Kidney (tissue), 14 donors: ENCODE data around the gene APBA1. TPM values are rescaled to one million over a fixed set of nuclear protein-coding genes. Genes with fewer than 3 reads are reported as not detected.

ENCODE experiments used
- DNase-seq, 5 donors: peaks; one replicate each; pipeline ENCODE4 v3.0.0-alpha.2; 2013 to 2020
- FAIRE-seq: peaks from 2 replicates; lab custom pipeline; 2012; peaks lifted over from hg19 to GRCh38; lab: Jason Lieb, UNC
- H3K27ac ChIP-seq, 2 donors: one replicate each; pipeline ENCODE4 v1.7.0; 2013; ENCODE audit warnings: low read depth in 2 of 2, low read length in 2 of 2, inconsistent platforms in 1 of 2
- H3K27me3 ChIP-seq: one replicate; pipeline ENCODE4 v1.7.1; 2013; ENCODE audit warnings: low read length, inconsistent platforms; ENCODE audit not compliant: control insufficient read depth, insufficient read depth
- H3K36me3 ChIP-seq, 3 donors: one replicate each; pipeline versions ENCODE4 v1.7.0 to v1.7.1; 2013; ENCODE audit warnings: low read length in 3 of 3, control low read depth in 1 of 3, inconsistent platforms in 1 of 3; ENCODE audit not compliant: insufficient read depth in 3 of 3, control insufficient read depth in 2 of 3
- H3K4me1 ChIP-seq, 3 donors: one replicate each; pipeline versions ENCODE4 v1.7.0 to v1.7.1; 2013; ENCODE audit warnings: low read length in 3 of 3, inconsistent platforms in 1 of 3, low read depth in 1 of 3; ENCODE audit not compliant: control insufficient read depth in 2 of 3, insufficient read depth in 2 of 3
- H3K4me3 ChIP-seq, 3 donors: one replicate each; pipeline versions ENCODE4 v1.7.0 to v1.8.1; 2013; ENCODE audit warnings: low read length in 3 of 3, control low read depth in 1 of 3, inconsistent platforms in 1 of 3
- H3K9ac ChIP-seq, 3 donors: one replicate each; pipeline versions ENCODE4 v1.7.0 to v1.7.1; 2013; ENCODE audit warnings: low read length in 3 of 3, control low read depth in 1 of 3, inconsistent platforms in 1 of 3
- H3K9me3 ChIP-seq, 3 donors: one replicate each; pipeline versions ENCODE4 v1.7.0 to v1.7.1; 2013; ENCODE audit warnings: low read length in 3 of 3, control low read depth in 1 of 3, inconsistent platforms in 1 of 3; ENCODE audit not compliant: control insufficient read depth in 2 of 3, insufficient read depth in 1 of 3
- intact Hi-C: fragments of 100-400 bp; cut with DNase I; formaldehyde crosslinking; loops from one replicate; pipeline ENCODE4 v1.11.1; 2022
- polyA plus RNA-seq: library from polyadenylated mRNA; stranded (reverse); fragments of 350-450 nt; fragmentation: Illumina TruSeq; extraction: RNeasy Lipid Tissue Mini Kit (QIAGEN cat#74804); gene quantifications from one replicate; pipeline ENCODE4 v1.2.3, GENCODE V29; 2014; ENCODE audit warnings: low read depth, low replicate concordance; ENCODE audit not compliant: insufficient read depth
- total RNA-seq: library from RNA; stranded (reverse); fragmentation: NEBNext Ultra II Directional; extraction: Animal tissue kit (Norgen Biotek cat#: 25700); gene quantifications from one replicate; pipeline ENCODE4 v1.2.1, GENCODE V29; 2021
- TF ChIP-seq, protein P1 (sequence below): IDR thresholded peaks from 3 replicates; pipeline ENCODE4 v1.5.1; 2012; ENCODE audit warnings: mild to moderate bottlenecking, moderate library complexity, borderline replicate concordance; ENCODE audit not compliant: insufficient read depth; ENCODE audit errors: extremely low read depth
- donor health status: control.
- donor health status: control.
- donor health status: control.
- donor health status: control.
- donor health status: control.
- donor health status: DM: yes; HTN: yes; CAD: no.
- donor health status: Normal renal cell carcinoma (clear cell type).

APBA1 gene
- total and polyA plus RNA-seq, 2 donors from 2014 or later, result 1.3 to 5.1 TPM

DNA sequence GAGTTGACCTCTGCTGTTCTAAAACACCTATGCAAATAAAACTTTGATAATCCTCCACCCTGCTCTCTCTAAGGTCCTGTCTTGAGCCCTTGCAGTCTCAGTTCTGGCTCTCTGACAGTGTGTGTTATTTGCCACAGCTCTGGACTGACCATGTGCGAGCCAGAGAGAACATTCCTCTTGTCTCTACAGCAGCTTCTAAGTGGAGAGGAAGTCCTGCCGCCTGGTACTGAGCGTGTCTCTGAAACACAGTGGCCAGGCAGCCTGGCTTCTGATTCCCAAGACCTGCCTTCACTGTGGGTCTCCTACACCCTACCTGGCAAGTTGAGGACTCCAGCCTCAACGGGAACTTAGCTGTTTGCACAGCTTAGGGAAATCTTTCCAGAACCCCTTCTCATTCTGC, 285.5 kb downstream of the APBA1 start:
- Histone ChIP-seq H3K4me3 (no peak overlapping the region), H3K27ac (no peak overlapping the region), H3K27me3 (no peaks in the 10 kb centered on the region), H3K9ac (no peak overlapping the region), H3K36me3 (no peaks in the 10 kb centered on the region), H3K4me1 (peaks cover 0 to 2% (median 0%) of the 10 kb centered on the region in 3 donors), H3K9me3 (no peaks in the 10 kb centered on the region)
- DNase-seq (no peak), FAIRE-seq (no peak)
- TF ChIP-seq, protein P1, sequence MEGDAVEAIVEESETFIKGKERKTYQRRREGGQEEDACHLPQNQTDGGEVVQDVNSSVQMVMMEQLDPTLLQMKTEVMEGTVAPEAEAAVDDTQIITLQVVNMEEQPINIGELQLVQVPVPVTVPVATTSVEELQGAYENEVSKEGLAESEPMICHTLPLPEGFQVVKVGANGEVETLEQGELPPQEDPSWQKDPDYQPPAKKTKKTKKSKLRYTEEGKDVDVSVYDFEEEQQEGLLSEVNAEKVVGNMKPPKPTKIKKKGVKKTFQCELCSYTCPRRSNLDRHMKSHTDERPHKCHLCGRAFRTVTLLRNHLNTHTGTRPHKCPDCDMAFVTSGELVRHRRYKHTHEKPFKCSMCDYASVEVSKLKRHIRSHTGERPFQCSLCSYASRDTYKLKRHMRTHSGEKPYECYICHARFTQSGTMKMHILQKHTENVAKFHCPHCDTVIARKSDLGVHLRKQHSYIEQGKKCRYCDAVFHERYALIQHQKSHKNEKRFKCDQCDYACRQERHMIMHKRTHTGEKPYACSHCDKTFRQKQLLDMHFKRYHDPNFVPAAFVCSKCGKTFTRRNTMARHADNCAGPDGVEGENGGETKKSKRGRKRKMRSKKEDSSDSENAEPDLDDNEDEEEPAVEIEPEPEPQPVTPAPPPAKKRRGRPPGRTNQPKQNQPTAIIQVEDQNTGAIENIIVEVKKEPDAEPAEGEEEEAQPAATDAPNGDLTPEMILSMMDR, result no peak
- intact Hi-C loops, result no loop called here

DNA sequence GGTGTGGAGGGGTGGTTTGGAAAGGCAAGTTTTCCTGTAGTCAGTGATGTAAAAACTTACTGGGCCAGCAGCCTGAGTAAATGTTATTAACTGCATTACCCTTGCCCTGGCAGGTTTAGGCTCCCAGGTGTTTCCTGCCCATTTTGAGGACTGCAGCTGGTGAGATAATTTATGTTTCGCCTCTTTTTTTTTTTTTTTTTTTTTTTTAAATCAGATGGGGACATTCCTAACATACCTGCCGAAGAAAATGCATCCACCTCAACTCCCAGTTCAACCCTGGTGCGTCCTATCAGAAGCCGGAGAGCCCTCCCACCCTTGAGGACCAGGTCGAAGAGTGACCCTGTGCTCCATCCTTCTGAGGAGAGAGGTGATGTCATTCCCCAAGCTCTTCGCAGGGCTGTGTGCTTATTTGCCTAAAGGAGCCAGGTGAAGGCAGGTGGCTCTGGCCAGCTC, 286.6 kb downstream of the APBA1 start:
- Histone ChIP-seq H3K4me1 (no peaks in the 10 kb centered on the region), H3K27me3 (no peaks in the 10 kb centered on the region), H3K9me3 (no peaks in the 10 kb centered on the region), H3K4me3 (no peak overlapping the region), H3K36me3 (no peaks in the 10 kb centered on the region), H3K27ac (no peak overlapping the region), H3K9ac (no peak overlapping the region)
- TF ChIP-seq, protein P1, result no peak
- peak in 3 of 5 donors; percentile 34 to 54 (median 40) for DNase-seq
- no peak for FAIRE-seq
- intact Hi-C loops, result no loop called here

DNA sequence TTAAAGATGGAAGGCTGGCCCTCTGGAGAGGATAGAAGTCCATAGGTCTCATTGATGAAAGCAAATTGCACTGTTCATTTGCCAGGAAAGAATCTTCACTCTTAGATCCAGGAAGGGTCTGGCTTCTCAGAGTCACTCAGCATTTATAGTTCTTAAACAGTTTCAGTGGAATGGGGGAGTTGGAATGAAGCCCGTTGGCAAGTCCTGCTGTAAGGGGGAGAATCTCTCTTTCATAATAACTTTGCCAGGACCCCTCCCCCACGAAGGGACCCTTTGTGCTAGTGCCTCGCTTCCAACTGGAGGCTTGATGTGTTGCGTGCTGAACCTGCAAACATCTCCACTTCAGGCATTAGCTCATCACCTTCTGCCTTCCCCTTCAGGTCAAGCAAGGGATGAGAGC, 290.0 kb downstream of the APBA1 start:
- no peak for FAIRE-seq
- intact Hi-C loops, result no loop called here

More for the DNA sequence above, 290.0 kb downstream of the APBA1 start:
- H3K9ac ChIP-seq, result no peak overlapping the region
- no peak for DNase-seq
- no peak overlapping the region for H3K27ac ChIP-seq
- no peaks in the 10 kb centered on the region for H3K27me3 ChIP-seq
- no peaks in the 10 kb centered on the region for H3K36me3 ChIP-seq
- no peaks in the 10 kb centered on the region for H3K9me3 ChIP-seq
- TF ChIP-seq, protein P1, result no peak
- H3K4me3 ChIP-seq, result no peak overlapping the region
- H3K4me1 ChIP-seq, result no peaks in the 10 kb centered on the region
